Right lobe of liver (tissue), 4 donors: ENCODE results near the gene CTIF.

Experiments used
- CTCF ChIP-seq, 4 donors: fragments of 200-600 bp in 3 of 4; fragments of 450-650 bp in 1 of 4; IDR thresholded peaks; one replicate each; pipeline versions ENCODE4 v1.5.1 to v1.8.0; 2016 to 2022; ENCODE audit warnings: antibody characterized with exemption in 4 of 4, mild to moderate bottlenecking in 2 of 4
- POLR2A ChIP-seq: fragments of 450-650 bp; IDR thresholded peaks from one replicate; pipeline ENCODE4 v1.6.1; 2017; ENCODE audit warnings: antibody characterized with exemption, mild to moderate bottlenecking
- donor health status: DM: no; HTN: no; CAD: no.
- donor health status: DM: no; HTN: no; CAD: no.
- donor health status: DM: no; HTN: yes; CAD: no.

GRCh38 chr18:48775372-48776155 lies 236.7 kb downstream of the CTIF start:
- TF ChIP-seq CTCF (IDR thresholded peaks at IDR 0.05) (no peak), POLR2A (no peak)
